Measurements from ENCODE around the gene SHC4.

Gene SHC4

DNA sequence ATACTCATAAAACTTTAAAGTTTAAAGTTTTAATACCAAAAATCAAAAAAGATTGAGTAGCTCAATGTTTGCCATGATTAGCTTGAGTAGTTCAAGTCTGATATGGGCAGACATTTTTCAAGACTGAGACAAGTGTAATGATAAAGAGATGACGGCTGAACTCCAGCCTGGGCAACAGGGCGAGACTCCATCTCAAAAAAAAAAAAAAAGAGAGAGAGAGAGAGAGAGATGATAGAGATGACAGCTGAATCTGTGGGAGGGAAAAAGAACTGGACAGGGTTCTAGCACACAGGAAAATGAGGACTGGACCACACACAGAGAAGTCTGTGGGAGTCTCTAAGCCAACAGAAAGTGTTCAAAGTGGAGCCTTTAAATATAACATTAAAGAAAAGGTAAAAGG is 178.0 kb downstream of the SHC4 start:
- DNase-seq = no peak

DNA sequence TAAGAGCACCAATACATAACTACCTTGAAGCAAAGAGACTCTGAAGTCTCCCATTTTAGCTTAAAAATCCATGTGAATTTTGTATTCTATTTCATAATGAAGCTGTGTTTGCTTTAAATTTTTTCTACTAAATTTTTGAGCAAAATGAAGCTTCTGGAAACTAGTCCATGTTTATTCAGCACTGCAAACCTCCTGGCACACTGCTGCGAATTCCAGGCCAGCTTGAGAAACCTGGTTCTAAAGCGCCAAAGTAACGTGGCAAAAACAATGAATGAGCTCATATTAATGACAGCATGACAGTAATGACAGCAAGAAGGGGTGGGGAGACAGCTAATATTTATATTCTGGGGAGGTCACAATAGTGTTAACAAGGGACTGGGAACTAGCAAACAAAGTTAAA is 178.5 kb downstream of the SHC4 start:
- DNase-seq = no peak

DNA sequence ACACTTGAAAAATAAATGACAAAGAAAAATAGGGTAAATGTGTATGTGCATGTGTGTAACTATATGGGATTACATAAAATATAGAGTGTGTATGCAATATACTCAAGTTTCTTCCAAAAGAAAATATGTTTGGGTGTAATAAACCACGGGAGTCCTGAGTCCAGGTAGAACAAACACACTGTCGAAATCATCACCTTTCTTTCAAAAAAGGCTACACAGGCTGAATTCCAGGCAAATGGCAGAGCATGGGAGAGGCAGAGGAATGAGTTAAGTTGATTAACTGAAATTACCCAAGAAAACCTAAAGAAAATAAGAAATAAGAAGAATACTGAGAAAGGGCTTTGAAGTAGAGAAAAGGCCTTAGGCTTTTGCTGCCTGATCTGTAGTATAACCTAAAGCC is 179.0 kb downstream of the SHC4 start:
- no peak for DNase-seq

DNA sequence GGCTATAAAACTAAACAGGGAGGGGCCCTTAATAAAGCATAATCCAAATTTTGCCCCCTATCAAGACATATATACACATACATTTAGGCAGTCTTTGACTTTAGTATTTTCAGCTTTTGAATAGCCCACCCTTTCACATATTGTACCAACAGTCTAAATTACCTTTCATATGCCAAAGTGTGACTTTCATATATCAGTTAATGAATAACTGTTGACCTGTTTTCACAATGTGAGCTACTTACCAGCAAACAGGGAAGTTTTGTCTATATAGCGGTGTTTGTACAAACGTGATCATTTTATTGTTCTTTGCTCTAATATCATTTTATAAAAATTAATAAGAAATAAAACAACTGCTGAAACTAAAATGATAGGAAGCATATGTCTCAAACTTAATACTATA is 180.8 kb downstream of the SHC4 start:
- DNase-seq = no peak

DNA sequence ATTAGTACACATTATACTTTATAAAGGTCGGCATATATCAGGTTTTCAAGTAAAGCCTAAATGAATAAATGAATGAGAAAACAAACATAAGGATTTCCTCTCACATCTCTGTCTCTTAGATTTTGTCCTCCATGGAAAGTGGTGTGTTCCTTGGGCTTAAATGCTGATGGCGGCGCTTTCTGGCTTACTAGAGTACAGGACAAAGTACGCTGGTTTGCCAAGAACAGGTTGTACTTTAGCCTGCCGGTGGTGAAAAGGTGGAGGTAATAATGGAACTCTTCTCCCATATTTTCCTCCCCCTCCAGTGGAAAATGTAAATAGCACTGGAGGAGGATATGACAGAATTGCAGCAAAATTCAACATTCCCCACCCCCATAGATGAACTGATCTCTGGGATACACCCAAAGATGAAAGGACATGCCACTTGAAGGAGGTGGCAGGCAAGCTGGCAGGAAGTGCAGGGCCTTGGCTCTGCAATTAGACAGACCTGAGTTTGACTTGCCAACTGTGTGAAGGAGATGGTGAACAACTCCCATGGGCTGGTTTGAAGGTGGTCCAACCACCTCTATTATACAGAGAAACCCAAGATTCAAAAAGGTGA is 182.1 kb downstream of the SHC4 start:
- no peak for DNase-seq

DNA sequence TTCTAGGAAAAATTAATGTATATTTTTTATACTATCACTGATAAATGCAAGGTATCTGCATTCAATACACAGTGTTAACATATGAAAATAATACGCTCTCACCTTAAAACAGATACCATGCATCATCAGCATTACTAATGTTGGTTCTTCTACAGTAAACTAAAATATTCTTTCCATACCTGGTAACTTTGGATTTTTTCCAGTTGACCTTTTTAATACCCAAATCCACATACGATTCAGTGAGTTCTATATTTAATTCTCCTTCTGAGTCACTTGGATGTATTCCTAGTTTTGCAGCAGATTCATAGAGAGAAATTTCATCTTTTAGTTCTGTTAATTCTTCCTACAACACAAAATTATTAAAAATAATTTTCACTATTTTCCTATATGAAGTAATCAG is 182.7 kb downstream of the SHC4 start:
- DNase-seq = no peak

DNA sequence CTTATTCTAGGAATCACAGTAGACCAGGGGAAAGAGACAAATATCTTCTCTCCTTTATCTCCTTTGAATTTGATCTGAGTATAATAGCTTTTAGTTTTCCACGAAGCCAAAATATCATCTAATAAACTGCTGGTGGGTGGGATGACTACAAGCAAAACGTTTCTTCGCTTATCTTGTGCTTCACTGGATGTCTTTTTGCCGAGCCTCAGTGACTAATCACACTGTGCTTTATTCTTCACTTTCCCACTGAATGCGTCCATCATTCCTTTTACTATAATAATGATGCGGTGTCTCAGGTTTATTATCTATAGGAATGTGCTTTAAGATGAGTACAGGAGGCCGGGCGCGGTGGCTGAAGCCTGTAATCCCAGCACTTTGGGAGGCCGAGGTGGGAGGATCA is 185.4 kb downstream of the SHC4 start:
- DNase-seq = no peak

DNA sequence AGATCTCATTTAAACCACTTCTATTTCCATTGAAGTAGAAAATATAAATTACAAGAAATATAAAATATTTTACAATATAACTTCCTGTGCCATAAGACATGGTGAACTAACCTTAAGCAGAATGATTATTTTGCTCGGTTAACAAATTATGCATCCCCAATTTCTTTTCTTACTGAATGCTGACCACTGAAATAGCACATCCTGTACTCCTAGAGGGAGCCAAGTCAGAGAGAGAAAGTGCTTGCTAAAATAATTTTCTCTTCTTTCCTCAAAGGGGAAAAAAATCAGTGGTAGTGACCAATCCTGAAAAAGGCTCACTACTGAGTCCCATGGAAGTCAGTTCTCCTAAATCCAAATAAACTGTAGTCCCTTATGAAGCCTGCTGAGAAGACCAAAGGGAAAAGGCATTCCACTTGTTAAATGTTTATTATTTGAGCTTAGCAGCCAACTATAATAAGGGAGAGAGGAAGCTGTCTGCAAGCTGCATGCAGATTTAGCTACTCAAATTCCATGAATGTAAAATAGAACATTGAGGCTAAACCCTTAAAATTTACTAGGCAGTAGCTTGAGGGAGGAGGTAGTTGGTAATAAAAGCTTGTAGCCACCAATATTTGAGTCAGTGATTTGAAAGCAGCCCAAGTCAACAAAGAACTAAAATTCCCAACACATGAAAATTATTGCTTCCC is 185.9 kb downstream of the SHC4 start:
- no peak for DNase-seq

DNA sequence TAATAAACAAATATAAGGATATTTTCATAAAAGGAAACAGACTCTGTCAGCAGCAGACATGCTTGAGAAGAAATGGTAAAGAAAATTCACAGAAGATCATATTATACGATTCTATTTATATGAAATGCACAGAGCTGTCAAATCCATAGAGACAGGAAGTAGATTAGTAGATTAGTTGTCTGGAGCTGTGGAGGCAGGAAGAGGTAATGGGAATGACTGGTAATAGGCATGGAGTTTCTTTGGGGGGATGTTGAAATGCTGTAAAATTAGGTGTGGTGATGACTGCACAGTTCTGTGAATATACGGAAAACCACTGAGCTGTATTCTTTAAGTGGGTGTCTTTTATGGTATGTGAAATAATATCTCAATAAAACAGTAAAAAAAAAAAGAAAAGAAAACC is 188.2 kb downstream of the SHC4 start:
- DNase-seq = no peak

DNA sequence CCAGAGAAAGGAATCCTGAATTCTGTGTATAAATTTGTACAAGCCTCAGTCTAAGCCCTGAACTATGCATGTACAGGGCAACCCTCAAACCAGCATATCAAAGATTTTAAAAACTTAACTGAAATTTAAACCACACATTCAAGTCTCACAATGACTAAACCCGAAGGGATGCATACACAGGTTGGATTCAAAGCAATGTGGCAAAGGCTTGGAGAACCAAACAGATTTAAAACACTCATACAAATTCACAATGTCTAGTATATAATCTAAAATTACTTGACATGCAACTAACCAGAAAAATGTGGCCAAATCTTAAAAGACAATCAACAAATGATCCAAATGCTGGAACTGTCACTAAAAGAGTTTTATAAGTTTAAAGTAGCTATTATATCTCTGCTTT is 189.2 kb downstream of the SHC4 start:
- DNase-seq = no peak
